Globus pallidus (tissue), 1 donor: ENCODE data around the gene PIK3R5.
"Not testable (repeated sequence)": the region's sequence is repeated elsewhere in the genome, so short reads cannot be mapped to it uniquely, and the experiment has no call there.

ENCODE experiments used
- DNase-seq: peaks from one replicate; pipeline ENCODE4 v3.0.0-alpha.2; 2015; ENCODE audit warnings: low spot score

Gene PIK3R5

DNA sequence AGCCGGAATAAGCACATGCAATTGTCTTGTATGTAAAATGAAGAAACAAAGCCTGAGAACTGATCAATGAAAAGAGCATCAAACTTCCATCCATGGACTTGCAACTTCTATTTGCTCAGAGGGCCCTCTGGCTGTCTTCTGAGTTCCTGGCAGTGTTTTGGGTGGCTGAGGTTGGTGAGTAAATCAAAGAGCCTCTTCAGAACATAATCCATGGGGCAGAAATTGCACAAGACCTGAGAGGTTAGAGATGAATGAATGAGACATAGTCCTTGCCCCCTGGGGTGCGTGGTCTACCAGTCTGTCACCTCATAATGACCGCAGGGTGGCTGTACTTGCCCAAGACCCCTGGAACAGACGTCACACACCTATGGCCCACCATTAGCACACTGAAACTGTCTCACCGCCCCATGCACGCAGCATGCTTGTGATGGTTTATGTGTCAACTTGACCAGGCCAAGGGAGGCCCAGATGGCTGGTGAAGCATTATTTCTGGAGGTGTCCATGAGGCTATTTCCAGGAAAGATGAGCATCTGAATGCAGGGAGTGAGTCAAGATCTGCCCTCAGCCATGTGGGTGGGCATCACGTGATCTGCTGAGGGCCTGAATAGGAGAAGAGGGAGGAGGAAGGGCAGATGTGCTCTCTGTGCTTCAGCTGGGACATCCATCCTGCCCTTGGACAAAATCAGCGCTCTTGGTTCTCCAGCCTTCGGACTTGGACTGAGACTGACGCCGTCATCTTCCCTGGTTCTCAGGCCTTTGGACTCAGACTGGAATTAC lies 106.3 kb downstream of the PIK3R5 start:
- no peak for DNase-seq

DNA sequence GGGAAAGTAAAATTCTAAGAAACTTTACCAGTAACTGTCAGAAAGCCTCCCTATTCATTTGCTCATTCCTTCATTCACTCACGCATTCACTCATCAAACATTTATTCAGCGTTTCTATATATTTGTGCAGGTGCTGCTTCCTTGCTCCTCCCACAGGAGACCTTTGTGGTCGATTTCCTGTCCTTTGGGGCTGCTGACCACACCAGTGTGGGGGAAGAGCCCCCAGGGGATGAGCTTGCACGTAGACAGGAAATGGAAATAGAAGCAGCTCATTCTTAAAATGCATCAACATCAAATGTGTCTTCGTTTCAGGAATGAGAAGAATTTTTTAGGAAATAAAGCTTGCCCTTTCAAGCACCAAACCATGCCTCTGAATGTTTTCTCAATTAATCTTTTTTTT lies 107.6 kb downstream of the PIK3R5 start:
- no peak for DNase-seq

DNA sequence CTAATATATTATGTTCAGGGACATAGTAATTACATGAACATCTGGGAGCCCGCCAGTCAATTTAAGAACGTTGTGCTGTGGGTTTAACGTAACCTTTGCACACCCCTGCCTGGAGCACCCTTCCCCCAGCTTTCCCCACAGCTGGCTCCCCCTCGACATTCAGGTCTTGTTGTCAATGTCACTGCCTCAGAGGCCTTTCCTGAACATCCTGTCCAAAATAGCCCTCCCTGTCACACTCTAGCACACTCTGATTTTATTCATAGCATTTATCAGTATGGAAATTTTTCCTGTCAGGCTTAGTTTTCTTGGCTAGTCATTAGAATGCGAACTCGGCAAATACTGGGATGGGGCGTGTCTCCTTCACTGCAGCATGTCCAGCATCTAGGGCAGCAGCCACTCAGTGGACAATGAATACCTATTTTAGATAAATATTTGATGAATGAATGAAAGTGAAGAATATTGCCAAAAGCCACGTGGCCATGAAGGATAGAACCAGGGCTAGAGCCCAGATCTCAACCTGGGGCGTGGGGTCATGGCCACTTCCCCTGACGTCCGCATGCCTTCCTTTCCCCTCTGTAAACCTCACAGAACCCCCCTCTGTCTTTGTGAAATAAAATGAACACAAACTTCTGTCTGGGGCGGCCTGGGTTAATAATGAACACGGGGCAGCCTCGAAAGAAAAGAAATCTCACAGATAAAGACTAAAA lies 108.5 kb downstream of the PIK3R5 start:
- no peak for DNase-seq

DNA sequence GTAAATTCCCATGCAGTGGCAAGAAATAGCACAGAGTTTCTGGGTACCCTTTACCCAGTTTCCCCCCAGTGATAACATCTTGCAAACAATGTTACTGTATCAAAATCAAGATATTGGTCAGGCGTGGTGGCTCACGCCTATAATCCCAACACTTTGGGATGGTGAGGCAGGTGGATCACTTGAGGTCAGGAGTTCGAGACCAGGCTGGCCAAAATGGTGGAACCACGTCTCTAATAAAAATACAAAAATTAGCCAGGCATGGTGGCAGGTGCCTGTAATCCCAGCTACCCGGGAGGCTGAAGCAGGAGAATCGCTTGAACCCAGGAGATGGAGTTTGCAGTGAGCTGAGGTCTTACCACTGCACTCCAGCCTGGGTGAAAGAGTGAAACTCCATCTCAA lies 109.3 kb downstream of the PIK3R5 start:
- not testable (repeated sequence) for DNase-seq

DNA sequence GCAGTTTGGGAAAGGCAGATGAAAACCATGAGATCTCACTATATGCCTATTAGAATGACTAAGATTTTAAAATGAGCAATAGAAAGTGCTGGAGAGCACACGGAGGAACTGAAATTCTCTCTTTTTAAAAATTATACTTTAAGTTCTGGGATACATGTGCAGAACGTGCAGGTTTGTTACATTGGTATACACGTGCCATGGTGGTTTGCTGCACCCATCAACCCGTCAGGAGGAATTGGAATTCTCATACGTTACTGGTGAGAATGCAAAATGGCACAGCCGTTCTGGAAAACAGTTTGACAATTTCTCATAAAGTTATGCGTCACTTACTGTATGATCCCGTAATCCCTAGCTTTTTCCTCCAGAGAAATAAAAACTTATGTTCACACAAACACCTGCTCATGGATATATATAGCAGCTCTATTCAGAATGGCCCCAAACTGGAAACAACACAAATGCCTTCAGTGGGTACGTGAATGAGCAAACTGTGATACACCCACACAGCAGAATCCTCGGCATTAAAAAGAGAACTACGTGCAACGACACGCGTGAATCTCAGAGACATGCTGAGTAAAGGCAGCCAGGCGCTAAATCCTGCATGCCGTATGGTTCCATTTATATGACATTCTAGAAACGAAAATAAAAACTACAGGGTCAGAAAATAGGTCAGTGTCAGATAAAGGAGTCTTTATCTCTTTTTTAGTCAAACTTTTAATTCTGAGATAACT lies 109.9 kb downstream of the PIK3R5 start:
- no peak for DNase-seq

DNA sequence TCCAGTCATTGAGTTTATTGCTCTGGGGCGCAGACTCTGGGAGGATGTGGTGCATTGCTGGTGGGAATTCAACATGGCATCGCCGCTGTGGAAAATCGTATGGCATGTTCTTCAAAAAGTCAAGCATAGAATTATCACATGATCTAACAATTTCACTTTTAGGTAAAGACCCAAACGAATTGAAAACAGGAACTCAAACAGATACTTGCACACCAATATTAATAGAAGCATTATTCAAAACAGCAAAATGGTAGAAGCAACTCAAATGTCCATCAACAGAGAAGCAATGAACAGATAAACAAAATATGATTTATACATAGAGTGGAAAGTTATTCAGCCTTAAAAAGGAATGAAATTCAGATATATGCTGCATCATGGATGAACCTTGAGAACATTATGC lies 113.9 kb downstream of the PIK3R5 start:
- DNase-seq: no peak

DNA sequence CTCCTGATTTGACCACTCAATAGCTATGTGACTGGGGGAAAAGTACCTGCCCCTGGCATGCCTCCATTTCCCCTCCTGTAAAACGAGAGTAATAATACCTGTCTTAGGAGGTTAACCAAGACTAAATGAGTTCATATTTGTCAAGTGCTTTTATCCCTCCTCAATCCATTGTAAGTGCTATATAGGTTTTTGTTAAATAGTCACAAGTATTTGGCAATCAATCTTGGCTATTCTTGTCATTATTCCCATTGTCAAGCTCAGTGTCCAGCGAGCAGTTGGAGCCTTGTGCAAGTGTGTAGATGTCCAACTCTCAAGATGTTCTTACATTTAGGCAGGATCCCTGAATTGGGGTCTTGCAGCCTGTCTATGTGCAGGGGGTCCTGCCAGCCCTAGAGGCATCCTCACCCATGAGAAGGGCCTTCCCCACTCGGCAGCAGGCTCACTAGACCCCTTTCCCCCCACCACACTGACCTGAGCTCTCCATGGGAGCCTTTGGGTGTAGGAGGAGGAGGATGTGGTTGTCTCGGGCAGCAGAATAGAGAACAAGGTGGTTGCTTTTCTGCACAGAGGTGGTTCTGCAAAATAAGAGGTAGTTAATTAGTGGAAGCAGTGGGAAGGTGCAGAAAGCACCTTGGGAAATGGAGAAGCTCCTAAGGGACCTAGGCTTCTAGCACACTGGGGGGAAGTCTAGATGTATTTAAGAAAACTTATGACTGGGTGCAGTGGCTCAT lies 116.0 kb downstream of the PIK3R5 start:
- DNase-seq: no peak

DNA sequence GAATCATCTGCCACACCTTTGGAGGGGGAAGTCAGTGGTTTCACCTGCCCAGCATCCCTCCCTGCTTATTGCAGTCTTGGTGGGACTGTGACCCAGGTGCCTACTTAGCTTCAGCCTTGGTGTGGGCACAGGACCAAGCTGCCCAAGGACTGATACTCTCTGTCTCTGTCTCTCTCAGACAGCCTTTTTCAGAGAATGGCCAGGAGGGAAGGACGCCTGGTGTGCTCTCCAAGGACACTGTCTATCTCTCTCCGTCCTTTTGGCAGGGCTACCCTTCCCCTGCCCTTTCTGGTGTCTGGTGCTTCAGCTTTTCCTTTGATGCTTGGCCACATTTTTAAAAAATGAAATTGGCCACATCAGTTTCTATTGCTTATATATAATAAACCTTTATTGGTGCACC lies 117.6 kb downstream of the PIK3R5 start:
- DNase-seq: no peak

DNA sequence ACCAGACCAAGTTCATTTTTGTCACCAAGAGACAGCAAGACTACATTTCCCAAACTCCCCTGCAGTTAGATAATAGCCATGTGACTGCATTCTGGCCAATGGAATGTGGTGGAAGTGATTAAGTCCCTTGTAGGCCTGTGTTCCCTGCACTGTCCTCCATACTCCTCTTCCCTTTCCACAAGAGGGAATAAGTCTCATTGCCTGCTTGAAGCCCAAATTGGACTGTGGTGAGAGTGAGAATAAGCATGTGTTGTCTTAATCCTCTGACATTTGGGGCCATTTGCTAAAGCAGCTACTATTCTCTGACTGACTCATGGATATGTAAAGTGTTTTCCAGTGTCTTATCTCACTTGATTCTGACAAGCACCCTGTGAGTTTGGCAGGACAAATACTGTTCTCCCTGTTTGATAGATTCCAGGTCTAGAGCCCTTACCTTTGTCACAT lies 118.7 kb downstream of the PIK3R5 start:
- DNase-seq: no peak

DNA sequence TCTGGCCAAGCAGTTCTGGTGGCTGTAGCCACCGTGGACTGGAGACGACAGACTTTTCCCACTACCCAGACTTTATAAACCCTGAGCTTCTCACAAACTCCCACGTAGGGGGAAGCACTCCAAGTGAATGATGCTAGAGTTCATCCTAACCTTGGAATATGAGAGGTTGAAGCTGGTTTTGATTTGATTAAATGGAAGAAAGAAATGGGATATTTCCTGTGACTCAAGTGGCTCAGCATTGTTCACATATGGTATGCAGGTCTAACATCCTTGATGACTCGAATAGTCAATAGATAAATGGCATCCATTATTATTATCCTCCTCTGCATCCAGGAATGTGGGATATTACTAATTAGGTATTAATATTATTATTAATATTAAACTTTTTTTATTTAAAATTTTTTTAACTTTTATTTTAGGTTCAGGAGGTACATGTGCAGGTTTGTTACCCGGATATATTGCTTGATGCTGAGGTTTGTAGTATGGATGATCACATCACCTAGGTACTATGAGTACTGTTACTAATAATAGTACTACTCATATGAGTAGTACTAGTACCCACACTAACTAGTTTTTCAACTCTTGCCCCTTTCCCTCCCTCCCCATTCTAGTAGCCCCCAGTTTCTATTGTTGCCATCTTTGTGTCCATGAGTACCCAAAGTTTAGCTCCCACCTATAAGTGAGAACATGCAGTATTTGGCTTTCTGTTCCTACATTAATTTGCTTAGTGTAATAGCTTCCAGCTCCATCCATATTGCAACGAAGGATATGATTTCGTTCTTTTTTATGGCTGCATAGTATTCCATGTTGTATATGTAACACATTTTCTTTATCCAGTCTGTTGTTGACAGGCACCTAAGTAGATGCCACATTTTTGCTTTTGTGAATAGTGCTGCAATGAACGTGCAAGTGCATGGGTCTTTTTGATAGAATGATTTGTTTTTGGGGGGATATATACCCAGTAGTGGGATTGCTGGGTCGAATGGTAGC lies 121.0 kb downstream of the PIK3R5 start:
- DNase-seq: no peak

DNA sequence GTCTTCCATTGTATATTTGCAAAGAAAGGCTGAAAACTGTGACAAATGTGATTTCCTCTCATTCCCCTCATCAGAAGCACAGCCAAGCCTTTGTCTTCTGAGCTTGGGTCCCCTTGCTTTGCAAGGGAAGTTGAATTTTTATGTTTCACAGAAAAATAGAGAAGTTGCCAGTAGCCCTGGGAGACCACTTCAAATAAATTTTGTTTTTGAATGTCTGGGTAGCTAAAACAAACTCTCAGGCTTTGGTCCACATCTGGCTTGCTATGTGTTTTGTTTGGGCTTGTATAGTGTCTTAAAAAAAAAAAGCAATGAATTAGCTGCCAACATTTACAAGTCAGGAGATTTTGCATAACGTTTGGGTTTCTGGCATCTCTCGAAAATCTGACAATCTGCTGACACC lies 122.2 kb downstream of the PIK3R5 start:
- no peak for DNase-seq

DNA sequence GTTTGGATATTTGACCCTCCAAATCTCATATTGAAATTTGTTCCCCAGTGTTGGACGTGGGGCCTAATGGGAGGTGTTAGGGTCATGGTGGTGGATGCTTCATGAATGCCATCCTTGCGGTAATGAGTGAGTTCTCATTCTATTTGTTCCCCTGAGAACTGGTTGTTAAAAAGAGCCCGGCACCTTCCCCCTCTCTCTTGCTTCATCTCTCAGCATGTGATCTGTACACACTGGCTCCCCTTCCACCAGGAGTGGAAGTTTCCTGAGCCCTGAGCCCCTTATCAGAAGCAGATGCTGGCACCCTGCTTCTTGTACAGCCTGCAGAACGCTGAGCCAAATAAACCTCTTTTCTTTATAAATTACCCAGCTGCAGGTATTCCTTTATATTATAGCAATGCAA lies 123.7 kb downstream of the PIK3R5 start:
- DNase-seq: no peak

DNA sequence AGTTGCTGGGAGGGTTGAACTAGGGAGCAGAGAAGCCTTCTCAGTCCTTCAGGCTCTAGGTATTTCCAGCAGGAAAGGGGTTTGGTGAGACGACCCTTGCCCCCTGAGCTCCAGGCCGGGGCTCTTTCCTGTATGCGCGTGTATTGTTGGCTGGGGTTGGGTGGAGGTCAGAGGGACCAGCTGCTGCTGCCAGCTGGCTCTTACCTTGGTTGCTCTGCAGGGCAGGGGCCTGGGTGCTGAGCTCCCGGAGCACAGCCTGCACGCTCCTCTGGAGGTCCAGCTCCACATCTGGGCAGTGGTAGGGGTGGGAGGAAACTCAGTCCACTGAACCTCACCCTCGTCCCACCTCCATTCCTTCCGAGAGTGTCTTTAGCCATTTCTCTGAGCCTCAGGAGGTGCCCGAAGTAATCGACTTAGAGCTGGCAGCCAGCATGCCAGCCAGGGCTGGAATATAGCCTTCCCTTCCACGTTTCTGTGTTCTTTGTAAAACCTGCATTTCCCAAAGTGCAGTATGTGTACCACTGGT lies 126.0 kb downstream of the PIK3R5 start:
- no peak for DNase-seq

DNA sequence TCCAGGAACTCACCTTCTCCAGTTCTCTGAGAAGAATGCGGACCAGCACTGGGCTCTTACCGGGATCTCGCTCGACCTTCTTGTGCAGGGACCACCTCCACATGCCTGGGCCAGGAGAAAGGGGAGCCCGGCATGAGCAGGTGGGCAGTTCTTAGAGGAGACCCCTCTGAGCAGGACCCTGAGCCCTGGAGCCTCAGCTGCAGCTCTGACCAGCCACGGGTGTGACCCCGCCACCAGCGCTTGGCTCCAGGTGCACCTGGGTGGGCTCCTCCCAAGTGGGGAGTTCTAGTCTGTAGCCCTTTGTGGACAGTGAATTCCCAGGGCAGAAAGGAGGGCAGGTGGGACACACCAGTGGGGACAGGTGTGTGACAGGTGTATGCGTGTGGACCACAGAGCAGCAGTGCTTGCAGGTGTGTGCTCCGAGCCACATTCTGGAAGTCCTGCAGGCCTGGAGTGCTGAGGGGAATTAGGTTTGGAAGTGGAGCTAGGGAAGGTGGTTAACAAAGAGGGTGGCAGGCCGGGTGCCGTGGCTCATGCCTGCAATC lies 126.9 kb downstream of the PIK3R5 start:
- no peak for DNase-seq

DNA sequence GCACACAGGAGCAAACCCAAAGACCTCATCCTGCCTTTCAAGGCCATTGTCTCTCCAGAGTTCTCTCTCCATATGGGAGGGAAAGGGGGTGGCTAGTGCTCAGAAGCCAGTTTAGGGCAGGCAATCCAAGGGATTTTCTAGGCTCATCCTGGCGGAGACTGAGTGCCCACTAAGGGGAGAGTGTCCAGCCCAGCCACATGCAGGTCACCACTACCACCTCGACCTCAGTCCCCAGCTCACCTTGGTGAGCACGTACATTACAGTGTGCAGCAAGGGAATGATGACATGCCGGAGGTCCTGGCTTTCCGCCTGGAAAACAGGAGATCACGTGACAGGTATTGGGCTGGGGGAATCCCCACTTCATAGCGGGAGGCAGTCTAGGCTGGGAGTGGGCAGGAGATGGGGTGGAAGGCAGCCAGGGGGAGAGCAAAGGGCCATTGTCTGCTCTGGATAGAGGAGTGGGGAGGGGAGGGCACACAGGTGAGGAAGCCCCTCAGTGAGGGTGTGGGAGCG lies 127.9 kb downstream of the PIK3R5 start:
- no peak for DNase-seq

DNA sequence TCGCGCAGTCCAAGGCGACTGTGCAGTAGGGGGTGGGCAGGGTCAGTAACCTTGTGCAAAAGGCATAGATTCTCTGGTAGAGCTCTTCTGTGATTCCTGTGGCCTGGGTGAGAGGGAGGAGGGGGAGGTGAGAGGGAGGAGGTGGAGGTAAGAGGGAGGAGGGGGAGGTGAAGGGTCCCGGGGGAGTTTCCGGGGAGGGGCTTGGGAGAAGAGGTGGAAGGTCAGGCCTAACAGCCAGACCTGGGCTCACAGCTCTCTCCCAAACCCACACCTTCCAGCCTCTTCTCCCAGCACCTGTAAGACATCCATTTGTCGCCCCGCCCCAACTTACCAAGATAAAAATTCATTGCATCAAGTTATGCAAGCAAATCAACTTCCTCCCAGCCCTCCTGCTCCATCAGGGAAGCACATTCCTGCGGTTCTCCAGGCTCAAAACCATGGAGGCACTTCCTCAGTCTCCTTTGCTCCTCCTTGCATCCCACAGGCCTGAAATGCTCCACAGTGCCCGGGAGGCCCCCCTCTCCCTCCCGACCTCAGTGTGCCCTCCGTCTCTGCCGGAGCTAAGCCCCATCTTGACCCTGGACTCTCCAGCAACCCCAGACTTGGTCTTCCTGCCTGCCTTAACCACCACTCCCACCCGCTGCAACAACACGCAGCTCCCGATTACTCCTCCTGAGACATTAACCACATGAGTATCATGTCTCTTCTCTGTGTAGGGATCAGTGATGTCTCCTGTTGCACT lies 128.5 kb downstream of the PIK3R5 start:
- DNase-seq: no peak

DNA sequence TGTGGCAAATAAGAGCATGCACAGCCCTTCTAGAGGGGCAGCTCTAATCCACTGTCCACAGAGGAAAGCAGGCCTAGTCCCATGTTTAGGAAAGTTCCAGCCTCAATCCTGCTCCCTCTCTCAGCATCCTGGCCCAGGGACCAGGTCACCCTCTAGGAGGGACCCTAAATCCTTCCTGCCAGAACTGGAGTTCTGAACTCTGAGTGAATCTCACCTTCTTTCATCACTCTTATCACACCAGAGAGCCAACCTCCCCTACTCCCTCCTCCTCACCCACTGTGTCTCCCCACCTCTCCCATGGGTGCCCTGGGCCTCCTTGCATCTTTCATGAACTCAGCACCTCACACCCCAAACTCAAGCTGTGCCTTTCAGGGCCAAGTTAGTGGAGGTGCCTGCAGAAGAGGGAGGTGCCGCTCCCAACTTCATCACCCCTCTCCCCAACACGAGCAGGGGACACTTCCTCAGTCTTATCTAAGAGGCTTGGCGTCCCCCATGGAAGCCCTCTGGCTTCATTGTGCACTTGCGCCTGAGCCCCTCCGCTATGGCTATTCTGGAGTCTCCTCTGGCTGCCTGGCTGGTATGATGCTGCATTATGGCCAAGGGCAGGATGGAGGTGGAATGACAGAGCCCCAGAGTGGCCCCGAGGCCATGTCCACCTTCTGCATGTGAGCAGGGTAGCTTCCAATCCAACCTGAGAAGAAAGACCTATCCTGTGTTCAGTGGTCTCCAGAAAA lies 129.7 kb downstream of the PIK3R5 start:
- DNase-seq: no peak

DNA sequence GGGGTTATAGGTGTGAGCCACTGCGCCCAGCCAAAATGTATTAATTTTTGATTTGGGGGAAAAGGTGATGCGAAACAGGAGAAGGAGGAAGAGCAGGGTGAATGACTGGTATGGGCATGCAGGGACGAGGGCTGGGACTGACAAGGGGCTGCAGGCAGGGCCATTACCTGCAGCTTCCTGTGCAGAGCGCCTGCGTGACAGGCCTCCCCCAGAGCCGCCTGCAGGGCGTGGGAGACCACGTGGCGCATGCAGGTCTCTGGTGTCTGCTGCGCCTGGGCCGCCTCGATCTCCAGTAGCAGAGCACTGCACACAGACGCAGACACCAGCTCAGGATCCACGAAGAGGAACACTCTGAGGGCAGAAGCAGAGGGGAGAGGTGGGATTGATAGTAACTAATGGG lies 130.4 kb downstream of the PIK3R5 start:
- DNase-seq: no peak
